Astrocyte of the spinal cord (primary cell): ENCODE data around the gene UGT1A4.

ENCODE experiments used
- DNase-seq: peaks from one replicate; pipeline ENCODE4 v3.0.0; 2011; ENCODE audit warnings: low read depth, low spot score
- H3K4me3 ChIP-seq: 2 replicates; pipeline ENCODE4 v1.5.1; 2011; ENCODE audit warnings: low read depth, mild to moderate bottlenecking, low read length, moderate library complexity
- in situ Hi-C: cut with HindIII; loops from 2 replicates; pipeline ENCODE4 v1.10.0; 2017; ENCODE audit warnings: low sequenced_read_pairs
- TF ChIP-seq, protein P1 (sequence below): IDR thresholded peaks from 2 replicates; pipeline ENCODE4 v1.5.1; 2012; ENCODE audit warnings: low read depth, mild to moderate bottlenecking, low read length, inconsistent platforms

UGT1A4 gene

DNA sequence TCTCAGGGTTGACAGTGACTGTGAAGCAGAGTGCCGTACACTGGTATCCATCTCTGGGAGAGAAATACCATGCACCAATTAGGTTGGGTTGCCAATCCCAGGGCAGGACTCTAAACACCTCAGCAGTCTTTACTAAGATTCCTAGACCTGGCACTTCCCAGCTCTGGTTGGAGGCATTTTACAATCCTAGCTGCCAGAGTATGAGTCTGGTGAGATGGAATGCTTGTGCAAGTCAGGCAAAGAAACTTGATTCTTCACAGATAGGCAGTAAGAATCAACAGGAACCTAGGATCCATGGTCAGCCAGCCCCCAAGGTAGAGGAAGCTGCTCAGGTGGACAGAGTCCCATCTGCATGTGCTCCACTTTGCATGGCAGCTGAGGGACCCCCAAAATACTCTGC lies 11.8 kb upstream of the UGT1A4 start:
- TF ChIP-seq, protein P1, sequence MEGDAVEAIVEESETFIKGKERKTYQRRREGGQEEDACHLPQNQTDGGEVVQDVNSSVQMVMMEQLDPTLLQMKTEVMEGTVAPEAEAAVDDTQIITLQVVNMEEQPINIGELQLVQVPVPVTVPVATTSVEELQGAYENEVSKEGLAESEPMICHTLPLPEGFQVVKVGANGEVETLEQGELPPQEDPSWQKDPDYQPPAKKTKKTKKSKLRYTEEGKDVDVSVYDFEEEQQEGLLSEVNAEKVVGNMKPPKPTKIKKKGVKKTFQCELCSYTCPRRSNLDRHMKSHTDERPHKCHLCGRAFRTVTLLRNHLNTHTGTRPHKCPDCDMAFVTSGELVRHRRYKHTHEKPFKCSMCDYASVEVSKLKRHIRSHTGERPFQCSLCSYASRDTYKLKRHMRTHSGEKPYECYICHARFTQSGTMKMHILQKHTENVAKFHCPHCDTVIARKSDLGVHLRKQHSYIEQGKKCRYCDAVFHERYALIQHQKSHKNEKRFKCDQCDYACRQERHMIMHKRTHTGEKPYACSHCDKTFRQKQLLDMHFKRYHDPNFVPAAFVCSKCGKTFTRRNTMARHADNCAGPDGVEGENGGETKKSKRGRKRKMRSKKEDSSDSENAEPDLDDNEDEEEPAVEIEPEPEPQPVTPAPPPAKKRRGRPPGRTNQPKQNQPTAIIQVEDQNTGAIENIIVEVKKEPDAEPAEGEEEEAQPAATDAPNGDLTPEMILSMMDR: no peak
- in situ Hi-C loops: no loop called here
- DNase-seq: peak; percentile 29
- no peak overlapping the region for H3K4me3 ChIP-seq

DNA sequence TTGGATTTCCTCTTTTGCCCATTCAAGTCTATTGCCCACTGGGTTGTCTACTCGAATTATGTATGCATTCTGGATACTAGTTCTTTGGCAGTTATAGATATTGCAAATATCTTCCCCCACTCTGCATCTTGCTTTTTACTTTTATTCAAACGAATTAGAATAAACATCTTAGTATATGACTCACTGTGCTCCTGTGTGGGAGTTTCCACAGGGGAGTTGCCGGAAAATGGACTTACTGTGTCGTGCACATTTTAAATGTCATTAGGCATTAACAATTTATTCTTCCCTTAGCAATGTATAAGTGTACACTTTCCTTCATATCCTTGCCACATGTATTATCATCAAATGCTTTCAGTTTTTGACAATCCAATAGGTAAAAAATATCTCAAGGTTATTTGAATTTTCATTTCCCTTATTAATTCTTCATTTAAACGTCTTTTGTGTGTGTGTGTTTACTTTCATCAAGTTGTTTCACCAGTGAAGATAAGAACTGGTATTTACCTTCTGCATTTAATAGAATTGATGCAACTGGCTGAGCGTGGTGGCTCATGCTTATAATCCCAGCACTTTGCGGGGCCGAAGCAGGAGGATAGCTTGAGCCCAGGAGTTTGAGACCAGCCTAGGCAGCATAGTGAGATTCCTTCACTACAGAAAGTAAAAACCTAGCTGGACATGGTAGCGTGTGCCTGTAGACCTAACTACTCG lies 10.4 kb upstream of the UGT1A4 start:
- in situ Hi-C loops: no loop called here
- H3K4me3 ChIP-seq: no peak overlapping the region
- TF ChIP-seq, protein P1: no peak

DNA sequence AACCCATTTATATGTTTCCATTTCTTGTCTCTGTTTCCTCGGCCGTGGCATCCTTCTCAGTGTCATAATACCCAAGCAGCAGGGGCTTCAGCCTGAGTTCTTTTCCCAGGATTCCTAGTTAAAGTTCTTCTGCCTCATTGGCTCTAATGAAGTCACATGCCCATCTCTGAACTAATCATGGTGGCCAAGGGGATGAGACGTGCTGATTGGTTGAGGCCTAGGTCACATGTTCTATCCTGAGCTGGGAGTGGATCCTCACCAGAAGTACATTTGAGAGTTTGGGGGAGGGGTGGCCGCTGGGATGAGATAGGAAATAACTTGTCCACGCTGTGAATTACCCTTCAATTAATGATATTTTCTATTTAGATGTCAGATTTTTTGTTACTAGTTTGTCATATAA lies 9.6 kb upstream of the UGT1A4 start:
- TF ChIP-seq, protein P1: no peak
- DNase-seq: no peak
- in situ Hi-C loops: no loop called here
- no peak overlapping the region for H3K4me3 ChIP-seq

More for the DNA sequence above, 10.4 kb upstream of the UGT1A4 start:
- DNase-seq: peak; percentile 20

DNA sequence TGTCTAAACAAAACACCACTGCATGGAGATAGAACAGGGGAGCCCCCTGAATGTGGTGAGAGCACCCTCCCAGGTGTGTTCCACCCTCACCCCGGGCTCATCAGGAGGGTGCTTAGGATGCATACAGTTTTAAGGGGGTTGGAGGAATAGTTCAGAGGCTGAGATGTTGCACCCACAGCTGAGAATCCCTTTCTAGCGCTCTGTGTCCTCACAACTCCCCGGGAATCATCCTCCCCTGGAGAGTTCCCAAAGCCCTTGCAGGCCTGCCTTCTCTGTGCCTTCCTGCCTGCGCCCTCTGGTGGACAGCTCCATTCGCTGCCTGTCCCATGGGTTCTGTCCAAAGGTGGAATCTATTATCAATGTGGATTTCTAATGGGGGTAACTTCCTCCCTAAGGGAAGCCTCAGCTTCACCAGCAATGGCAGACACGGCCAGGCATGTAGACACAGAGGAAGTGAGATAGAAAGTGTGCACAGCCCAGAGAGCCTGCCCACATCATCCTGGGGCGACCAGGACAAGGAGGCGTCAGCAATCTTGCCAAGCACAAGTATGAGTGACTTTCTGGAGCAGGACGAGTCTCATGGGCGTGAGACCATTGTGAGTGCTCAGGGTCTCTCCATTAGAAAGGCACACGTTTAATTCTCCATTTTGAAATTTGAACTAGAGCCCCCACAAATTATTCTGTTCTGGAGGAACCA lies 7.1 kb upstream of the UGT1A4 start:
- TF ChIP-seq, protein P1: peak; percentile 97
- peak; percentile 69 for DNase-seq
- H3K4me3 ChIP-seq: no peak overlapping the region
- in situ Hi-C loops: no loop called here

DNA sequence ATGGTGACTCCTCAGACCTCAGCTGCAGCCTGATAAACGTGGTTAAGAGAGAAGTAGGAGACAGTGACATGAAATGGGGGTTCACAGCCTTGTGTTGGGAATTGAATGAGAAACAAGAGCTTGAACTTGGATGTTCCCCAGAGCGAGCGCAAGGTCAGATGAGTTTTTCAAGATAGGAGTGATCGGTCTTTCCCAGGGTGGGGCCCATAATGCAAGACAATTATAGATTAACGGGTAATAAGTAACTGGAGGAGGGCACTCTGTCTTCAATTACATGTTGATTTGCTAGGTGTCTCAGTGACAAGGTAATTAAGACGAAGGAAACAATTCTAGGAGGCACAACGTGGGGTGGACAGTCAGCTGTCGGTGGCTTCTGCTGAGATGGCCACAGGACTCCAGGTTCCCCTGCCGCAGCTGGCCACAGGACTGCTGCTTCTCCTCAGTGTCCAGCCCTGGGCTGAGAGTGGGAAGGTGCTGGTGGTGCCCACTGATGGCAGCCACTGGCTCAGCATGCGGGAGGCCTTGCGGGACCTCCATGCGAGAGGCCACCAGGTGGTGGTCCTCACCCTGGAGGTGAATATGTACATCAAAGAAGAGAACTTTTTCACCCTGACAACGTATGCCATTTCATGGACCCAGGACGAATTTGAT lies 5.8 kb upstream of the UGT1A4 start, which contains the start of gene UGT1A5:
UGT1A5 (plus strand) TSS at position 297 of the 651 bp plus-strand sequence; CDS start at position 382, 85 bp downstream.
- TF ChIP-seq, protein P1: no peak
- in situ Hi-C loops: no loop called here
- H3K4me3 ChIP-seq: no peak within 1 kb of the TSS
- no peak for DNase-seq

DNA sequence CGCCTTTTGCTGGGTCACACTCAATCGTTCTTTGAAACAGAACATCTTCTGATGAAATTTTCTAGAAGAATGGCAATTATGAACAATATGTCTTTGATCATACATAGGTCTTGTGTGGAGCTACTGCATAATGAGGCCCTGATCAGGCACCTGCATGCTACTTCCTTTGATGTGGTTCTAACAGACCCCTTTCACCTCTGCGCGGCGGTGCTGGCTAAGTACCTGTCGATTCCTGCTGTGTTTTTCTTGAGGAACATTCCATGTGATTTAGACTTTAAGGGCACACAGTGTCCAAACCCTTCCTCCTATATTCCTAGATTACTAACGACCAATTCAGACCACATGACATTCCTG lies 5.3 kb upstream of the UGT1A4 start:
- no peak overlapping the region for H3K4me3 ChIP-seq
- TF ChIP-seq, protein P1: no peak
- in situ Hi-C loops: no loop called here
- no peak for DNase-seq
